Fibroblast of mammary gland (primary cell): Measurements from ENCODE around the gene GRK5.
"Not testable (repeated sequence)": the region's sequence is repeated elsewhere in the genome, so short reads cannot be mapped to it uniquely, and the experiment has no call there.

ENCODE experiments used
- DNase-seq: peaks from one replicate; pipeline ENCODE4 v3.0.0-alpha.2; 2010; ENCODE audit warnings: low read depth
- H3K4me3 ChIP-seq: 2 replicates; pipeline ENCODE4 v1.5.1; 2011; ENCODE audit warnings: low read depth, mild to moderate bottlenecking, low read length, moderate library complexity; ENCODE audit not compliant: control insufficient read depth
- TF ChIP-seq, protein P1 (sequence below): conservative IDR thresholded peaks from 2 replicates; pipeline ENCODE4 v1.5.1; 2011; ENCODE audit warnings: low read depth, low read length, inconsistent platforms; ENCODE audit not compliant: control insufficient read depth, insufficient read depth

Gene GRK5

GRCh38 chr10:119427263-119427864 lies 220.0 kb downstream of the GRK5 start:
- TF ChIP-seq, protein P1, sequence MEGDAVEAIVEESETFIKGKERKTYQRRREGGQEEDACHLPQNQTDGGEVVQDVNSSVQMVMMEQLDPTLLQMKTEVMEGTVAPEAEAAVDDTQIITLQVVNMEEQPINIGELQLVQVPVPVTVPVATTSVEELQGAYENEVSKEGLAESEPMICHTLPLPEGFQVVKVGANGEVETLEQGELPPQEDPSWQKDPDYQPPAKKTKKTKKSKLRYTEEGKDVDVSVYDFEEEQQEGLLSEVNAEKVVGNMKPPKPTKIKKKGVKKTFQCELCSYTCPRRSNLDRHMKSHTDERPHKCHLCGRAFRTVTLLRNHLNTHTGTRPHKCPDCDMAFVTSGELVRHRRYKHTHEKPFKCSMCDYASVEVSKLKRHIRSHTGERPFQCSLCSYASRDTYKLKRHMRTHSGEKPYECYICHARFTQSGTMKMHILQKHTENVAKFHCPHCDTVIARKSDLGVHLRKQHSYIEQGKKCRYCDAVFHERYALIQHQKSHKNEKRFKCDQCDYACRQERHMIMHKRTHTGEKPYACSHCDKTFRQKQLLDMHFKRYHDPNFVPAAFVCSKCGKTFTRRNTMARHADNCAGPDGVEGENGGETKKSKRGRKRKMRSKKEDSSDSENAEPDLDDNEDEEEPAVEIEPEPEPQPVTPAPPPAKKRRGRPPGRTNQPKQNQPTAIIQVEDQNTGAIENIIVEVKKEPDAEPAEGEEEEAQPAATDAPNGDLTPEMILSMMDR, result no peak
- H3K4me3 ChIP-seq, result no peak overlapping the region
- no peak for DNase-seq

- no peak overlapping the region for H3K4me3 ChIP-seq
- peak; percentile 77 for DNase-seq
- TF ChIP-seq, protein P1, result peak; percentile 4
Measured at GRCh38 chr10:119428789-119429188, 221.4 kb downstream of the GRK5 start.

DNA sequence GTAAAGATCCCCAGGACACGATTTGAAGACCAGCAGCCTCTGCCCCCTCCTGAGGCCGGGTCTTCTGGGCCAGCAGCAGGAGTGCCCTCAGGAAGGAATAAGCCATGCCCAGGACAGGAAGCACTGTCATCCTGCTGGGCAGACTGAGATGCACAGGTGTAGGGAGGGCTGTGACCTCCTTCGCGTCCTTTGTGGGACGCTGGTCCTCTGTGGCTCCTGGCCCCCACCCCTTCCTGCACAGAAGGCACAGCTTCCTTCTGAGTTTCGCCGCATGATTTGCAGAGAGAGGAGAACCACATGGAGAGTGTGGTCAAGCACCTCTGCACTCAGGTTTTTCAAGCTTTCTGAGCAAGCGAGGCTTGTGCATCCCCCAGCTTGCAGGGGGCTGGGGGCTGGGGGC lies 222.4 kb downstream of the GRK5 start:
- TF ChIP-seq, protein P1, result no peak
- no peak overlapping the region for H3K4me3 ChIP-seq
- no peak for DNase-seq

DNA sequence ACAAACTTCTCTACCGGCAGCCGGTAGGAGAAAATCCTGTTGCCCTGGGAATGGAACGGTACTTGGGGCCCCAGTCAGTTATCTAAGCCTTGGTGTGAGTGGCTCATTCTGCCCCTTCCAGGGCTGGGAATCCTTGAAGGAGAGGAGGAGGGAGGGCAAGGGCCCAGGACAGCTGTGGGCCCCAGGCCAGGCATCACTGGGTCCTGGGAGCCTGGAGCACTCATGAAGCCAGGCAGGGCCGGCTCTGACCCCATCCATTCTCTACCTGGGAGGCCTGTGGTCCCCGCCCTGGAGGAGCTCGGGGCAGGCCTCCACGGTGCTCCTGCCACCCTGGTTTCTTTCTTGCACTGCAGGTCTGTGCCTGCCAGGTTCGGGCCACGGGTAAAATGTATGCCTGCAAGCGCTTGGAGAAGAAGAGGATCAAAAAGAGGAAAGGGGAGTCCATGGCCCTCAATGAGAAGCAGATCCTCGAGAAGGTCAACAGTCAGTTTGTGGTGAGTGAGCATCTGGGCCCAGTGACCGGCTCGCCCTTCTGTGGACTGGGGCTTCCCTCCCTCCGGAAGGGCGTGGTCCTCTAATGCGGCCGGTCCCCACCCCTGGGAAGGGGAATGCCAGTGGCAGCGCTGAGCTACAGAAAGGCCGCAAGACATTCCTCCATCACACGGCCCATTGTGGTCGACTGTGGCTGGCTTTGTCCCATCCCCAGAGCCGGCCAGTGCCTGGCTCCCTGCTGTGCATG lies 223.8 kb downstream of the GRK5 start:
- DNase-seq, result no peak
- TF ChIP-seq, protein P1, result no peak
- H3K4me3 ChIP-seq, result no peak overlapping the region

DNA sequence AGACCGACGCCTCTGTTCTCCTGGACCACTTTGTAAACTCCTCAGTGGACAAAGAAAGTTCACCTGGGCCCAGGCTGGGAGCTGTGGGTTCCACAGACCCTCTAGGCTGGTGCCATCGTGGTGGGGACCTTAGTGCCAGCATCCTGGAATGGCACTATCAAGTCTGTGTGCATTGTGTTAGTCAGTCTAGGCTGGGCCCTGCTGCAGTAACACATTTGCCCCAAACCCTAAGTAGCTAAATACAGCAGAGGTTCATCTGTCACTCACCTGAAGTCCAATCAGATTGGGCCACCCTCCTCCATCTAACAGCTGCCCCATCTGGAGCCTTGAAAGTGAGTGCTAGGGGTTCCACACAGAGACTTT lies 224.4 kb downstream of the GRK5 start:
- H3K4me3 ChIP-seq, result no peak overlapping the region
- no peak for DNase-seq
- TF ChIP-seq, protein P1, result no peak

- DNase-seq, H3K4me3 ChIP-seq: not testable (repeated sequence)
Measured at GRCh38 chr10:119434942-119435341, 227.6 kb downstream of the GRK5 start.

GRCh38 chr10:119438717-119439116 lies 231.3 kb downstream of the GRK5 start:
- H3K4me3 ChIP-seq, result no peak overlapping the region
- no peak for DNase-seq
- TF ChIP-seq, protein P1, result no peak
